Fibroblast of villous mesenchyme (primary cell): ENCODE data around the gene CDHR3. TPM values are rescaled to one million over a fixed set of nuclear protein-coding genes. Genes with fewer than 3 reads are reported as not detected.

Source experiments
- DNase-seq: peaks from one replicate; pipeline ENCODE4 v3.0.0-alpha.2; 2010; ENCODE audit warnings: low read depth
- H3K4me3 ChIP-seq: 2 replicates; pipeline ENCODE4 v1.5.1; 2011; ENCODE audit warnings: low read depth, mild to moderate bottlenecking, low read length
- CTCF ChIP-seq: IDR thresholded peaks from 2 replicates; pipeline ENCODE4 v1.5.1; 2012; ENCODE audit warnings: low read depth, mild to moderate bottlenecking, low read length; ENCODE audit not compliant: insufficient read depth
- total RNA-seq: library from RNA; depleted of rRNA; stranded (reverse); fragments of >200 nt; gene quantifications from 2 replicates; pipeline ENCODE4 v1.2.3, GENCODE V29; 2012

CDHR3 gene
- total RNA-seq, 1 donor = 9.1 TPM

- no peak for DNase-seq
- no peak for TF ChIP-seq CTCF
- H3K4me3 ChIP-seq = no peak overlapping the region
Measured at GRCh38 chr7:105985672-105986215, 22.7 kb downstream of the CDHR3 start.

GRCh38 chr7:105987046-105987445 lies 24.0 kb downstream of the CDHR3 start:
- DNase-seq = no peak
- TF ChIP-seq CTCF = no peak
- no peak overlapping the region for H3K4me3 ChIP-seq

- no peak for DNase-seq
- TF ChIP-seq CTCF = no peak
Measured at GRCh38 chr7:105988276-105988675, 25.2 kb downstream of the CDHR3 start.

GRCh38 chr7:105989191-105989590 lies 26.1 kb downstream of the CDHR3 start:
- no peak for DNase-seq
- TF ChIP-seq CTCF = no peak
- no peak overlapping the region for H3K4me3 ChIP-seq

More at GRCh38 chr7:105988276-105988675, 25.2 kb downstream of the CDHR3 start:
- no peak overlapping the region for H3K4me3 ChIP-seq

- no peak for TF ChIP-seq CTCF
- H3K4me3 ChIP-seq = no peak overlapping the region
- DNase-seq = no peak
Measured at GRCh38 chr7:105989686-105990085, 26.6 kb downstream of the CDHR3 start.

GRCh38 chr7:105990141-105990540 lies 27.1 kb downstream of the CDHR3 start:
- TF ChIP-seq CTCF = no peak

GRCh38 chr7:105990727-105991453 lies 27.8 kb downstream of the CDHR3 start:
- no peak for TF ChIP-seq CTCF
- H3K4me3 ChIP-seq = no peak overlapping the region
- no peak for DNase-seq

More at GRCh38 chr7:105990141-105990540, 27.1 kb downstream of the CDHR3 start:
- H3K4me3 ChIP-seq = no peak overlapping the region
- DNase-seq = no peak
